K562 (cell line): ENCODE data around the gene RARRES2. TPM values are rescaled to one million over a fixed set of nuclear protein-coding genes. Genes with fewer than 3 reads are reported as not detected.
A peak's percentile ranks its signal among the peaks of the same experiment; 100 is the strongest.

Experiments used
- ATAC-seq: fragments of 200-7000 bp; cut with Tn5 transposase; 3 replicates; pipeline ENCODE4 v1.9.1; 2020; ENCODE audit warnings: moderate library complexity
- BruUV-seq: library from RNA; stranded (reverse); fragments of 400-500 nt; replicated peaks from 2 replicates; lab custom pipeline; 2021; lab: Mats Ljungman, UMichigan
- CTCF ChIA-PET: fragments of 300-600 bp; formaldehyde crosslinking; extraction: SDS; loops from one replicate; lab custom pipeline; 2021; ENCODE audit warnings: low intra/inter-chr PET ratio; lab: Yijun Ruan, JAX
- POLR2A ChIA-PET: fragments of 300-600, 350-650 bp; sonication (Branson Sonifier 250); formaldehyde crosslinking; extraction: SDS; loops from one replicate; lab custom pipeline; 2021; ENCODE audit warnings: antibody characterized with exemption, inconsistent platforms; lab: Yijun Ruan, JAX
- DNase-seq, 4 experiments: peaks; one replicate each; pipeline versions ENCODE4 v3.0.0 to v3.0.0-alpha.2; 2011 to 2018; ENCODE audit warnings: low spot score in 3 of 4, mixed read lengths in 3 of 4; ENCODE audit errors: extremely low read depth in 1 of 4
- FAIRE-seq: peaks from 2 replicates; lab custom pipeline; 2011; peaks lifted over from hg19 to GRCh38; lab: Jason Lieb, UNC
- H2AFZ ChIP-seq: 2 replicates; pipeline ENCODE4 v1.6.0; 2011; ENCODE audit warnings: low read depth, low read length, control low read depth, inconsistent platforms
- H3K27ac ChIP-seq: fragments of 200-600 bp; 3 replicates; pipeline ENCODE4 v1.8.0; 2011; ENCODE audit warnings: low read depth, mild to moderate bottlenecking, control low read depth, inconsistent platforms, low read length, moderate library complexity, mixed read lengths; ENCODE audit errors: extremely low read depth
- H3K27me3 ChIP-seq, 2 experiments: fragments of 300-600 bp in 1 of 2; 2 replicates in 1 of 2; 3 replicates in 1 of 2; pipeline versions ENCODE4 v1.6.0 to v1.8.0; 2011; ENCODE audit warnings: inconsistent platforms in 2 of 2, low read length in 2 of 2, mild to moderate bottlenecking in 1 of 2, mixed read lengths in 1 of 2, moderate library complexity in 1 of 2; ENCODE audit not compliant: control insufficient read depth in 2 of 2, insufficient read depth in 2 of 2
- H3K36me3 ChIP-seq: fragments of 300-600 bp; 3 replicates; pipeline ENCODE4 v1.8.0; 2011; ENCODE audit warnings: mild to moderate bottlenecking, low read length, inconsistent platforms; ENCODE audit not compliant: control insufficient read depth, insufficient read depth
- H3K4me1 ChIP-seq, 2 experiments: fragments of 200-600 bp in 1 of 2; replicated peaks in 1 of 2; 2 replicates in 1 of 2; 3 replicates in 1 of 2; pipeline versions ENCODE4 v1.5.1 to v1.8.0; 2011; ENCODE audit warnings: inconsistent platforms in 2 of 2, low read length in 2 of 2, mild to moderate bottlenecking in 1 of 2, mixed read lengths in 1 of 2, moderate library complexity in 1 of 2; ENCODE audit not compliant: control insufficient read depth in 2 of 2, insufficient read depth in 2 of 2
- H3K4me2 ChIP-seq: 2 replicates; pipeline ENCODE4 v1.6.1; 2011; ENCODE audit warnings: low read length, control low read depth, inconsistent platforms, mixed read lengths; ENCODE audit not compliant: insufficient read depth
- H3K4me3 ChIP-seq: fragments of 200-600 bp; sonication (generic), shearing (Covaris generic); 2 replicates; pipeline ENCODE4 v1.5.1; 2016; ENCODE audit warnings: control low read depth, inconsistent platforms
- H3K79me2 ChIP-seq: fragments of 200-600 bp; 3 replicates; pipeline ENCODE4 v1.8.0; 2011; ENCODE audit warnings: low read length, inconsistent platforms; ENCODE audit not compliant: control insufficient read depth, insufficient read depth
- H3K9ac ChIP-seq, 2 experiments: 2 replicates each; pipeline versions ENCODE4 v1.6.0 to v1.6.1; 2011; ENCODE audit warnings: low read depth in 2 of 2, low read length in 2 of 2, control low read depth in 1 of 2, inconsistent platforms in 1 of 2, mild to moderate bottlenecking in 1 of 2, mixed read lengths in 1 of 2; ENCODE audit not compliant: insufficient read depth in 1 of 2
- H3K9me1 ChIP-seq: one replicate; pipeline ENCODE4 v1.6.0; 2011; ENCODE audit warnings: inconsistent platforms, mild to moderate bottlenecking, low read length, moderate library complexity; ENCODE audit not compliant: control insufficient read depth, insufficient read depth
- H3K9me3 ChIP-seq: replicated peaks from 2 replicates; pipeline ENCODE4 v1.5.1; 2011; ENCODE audit warnings: low read depth, low read length, inconsistent platforms; ENCODE audit not compliant: control insufficient read depth, insufficient read depth
- H4K20me1 ChIP-seq: replicated peaks from 2 replicates; pipeline ENCODE4 v1.6.1; 2011; ENCODE audit warnings: low read length, inconsistent platforms, mixed read lengths; ENCODE audit not compliant: control insufficient read depth, insufficient read depth
- BRD9 ChIP-seq: fragments of 450-650 bp; IDR thresholded peaks from 2 replicates; pipeline ENCODE4 v1.6.1; 2018; ENCODE audit warnings: low read depth; ENCODE audit not compliant: partially characterized antibody
- MCM7 ChIP-seq, 2 experiments: fragments of 450-650 bp; IDR thresholded peaks; 2 replicates each; pipeline ENCODE4 v1.6.1; 2016 to 2018
- PCBP1 ChIP-seq: fragments of 200-400 bp; formaldehyde crosslinking; IDR thresholded peaks from 2 replicates; pipeline ENCODE4 v1.6.1; 2018; ENCODE audit warnings: mild to moderate bottlenecking, low read depth, low read length; ENCODE audit not compliant: poor library complexity, severe bottlenecking
- RAD21 ChIP-seq, 2 experiments: fragments of 250-450 bp in 1 of 2; fragments of 450-650 bp in 1 of 2; sonication (Bioruptor Pico) in 1 of 2; formaldehyde crosslinking in 1 of 2; IDR thresholded peaks in 1 of 2; conservative IDR thresholded peaks in 1 of 2; 2 replicates each; pipeline versions ENCODE4 v1.4.0 to v1.8.0; 2020 to 2022; ENCODE audit warnings: mild to moderate bottlenecking in 2 of 2, moderate library complexity in 1 of 2
- RBM14 ChIP-seq: fragments of 200-400 bp; formaldehyde crosslinking; IDR thresholded peaks from 2 replicates; pipeline ENCODE4 v1.6.1; 2018; ENCODE audit warnings: low read depth, mild to moderate bottlenecking, low read length, moderate library complexity, borderline replicate concordance; ENCODE audit not compliant: insufficient read depth
- ZNF212 ChIP-seq: fragments of 450-650 bp; formaldehyde crosslinking; IDR thresholded peaks from 2 replicates; pipeline ENCODE4 v1.4.0; 2020; ENCODE audit warnings: mild to moderate bottlenecking
- WGBS: fragments of 100-300 bp; shearing (Covaris generic); methylation state at CpG from one replicate; pipeline ENCODE4 v1.1.6; 2016; ENCODE audit warnings: low coverage, mixed read lengths; ENCODE audit not compliant: insufficient coverage; ENCODE audit errors: missing lambda C conversion rate; 5-methylcytosine and 5-hydroxymethylcytosine counted together
- in situ Hi-C: fragments of 300-500 bp; cut with MboI; formaldehyde crosslinking; loops from 4 replicates; pipeline ENCODE4 v1.15.0; 2018; ENCODE audit warnings: inconsistent platforms, mixed read lengths
- intact Hi-C: fragments of 100-400 bp; cut with micrococcal nuclease; formaldehyde crosslinking; loops from 2 replicates; pipeline ENCODE4 v1.14.2; 2022
- polyA plus RNA-seq, 8 experiments: library from polyadenylated mRNA; depleted of rRNA in 4 of 8; stranded (reverse) in 5 of 8; unstranded in 3 of 8; fragments of >200 nt; fragmentation: Nextera tagmentation in 2 of 8; fragmentation: Illumina TruSeq in 1 of 8; extraction: Ambion mirVana in 2 of 8; extraction: Trizol in 1 of 8; gene quantifications; 2 replicates each; pipeline versions ENCODE4 v1.2.1 to v1.2.3, GENCODE V29; 2011 to 2014; ENCODE audit warnings: inconsistent platforms in 1 of 8, missing spikeins in 1 of 8
- total RNA-seq, 7 experiments: library from RNA; depleted of rRNA in 6 of 7; stranded (reverse); fragments of >200 nt in 6 of 7; fragmentation: Illumina TruSeq in 2 of 7; extraction: Trizol in 2 of 7; gene quantifications; 2 replicates each; pipeline versions ENCODE4 v1.2.1 to v1.2.3, GENCODE V29; 2011 to 2021; ENCODE audit warnings: low replicate concordance in 1 of 7
- TF ChIP-seq, protein P1 (sequence below): fragments of 250-450 bp; sonication (Bioruptor Pico); IDR thresholded peaks from 2 replicates; pipeline ENCODE4 v1.8.0; 2021; ENCODE audit warnings: borderline replicate concordance, mild to moderate bottlenecking, moderate library complexity; ENCODE audit not compliant: poor library complexity, severe bottlenecking
- TF ChIP-seq, protein P2 (sequence below): fragments of 450-650 bp; formaldehyde crosslinking; IDR thresholded peaks from 2 replicates; pipeline ENCODE4 v1.4.0; 2022; ENCODE audit warnings: mild to moderate bottlenecking, moderate library complexity
- TF ChIP-seq, protein P3 (sequence below): IDR thresholded peaks from 2 replicates; pipeline ENCODE4 v1.6.1; 2014; ENCODE audit warnings: antibody characterized with exemption
- TF ChIP-seq, protein P4 (sequence below): fragments of 250-450 bp; sonication (Bioruptor Pico); IDR thresholded peaks from 2 replicates; pipeline ENCODE4 v1.5.0; 2021
- TF ChIP-seq, protein P5 (sequence below), 2 experiments: fragments of 250-450 bp in 1 of 2; fragments of 450-650 bp in 1 of 2; sonication (Bioruptor Pico) in 1 of 2; IDR thresholded peaks; 2 replicates each; pipeline versions ENCODE4 v1.6.1 to v1.8.0; 2016 to 2021; ENCODE audit warnings: mild to moderate bottlenecking in 2 of 2, moderate library complexity in 2 of 2, missing compliant biosample characterization in 1 of 2, missing genetic modification characterization in 1 of 2
- TF ChIP-seq, protein P6 (sequence below): fragments of 250-450 bp; sonication (Bioruptor Pico); IDR thresholded peaks from 2 replicates; pipeline ENCODE4 v1.9.0; 2021; ENCODE audit warnings: mild to moderate bottlenecking

RARRES2 gene
- total and polyA plus RNA-seq, 9 of the 15 experiments (the other 6 are each of a cell fraction or from before 2014, with no cell fraction given) = 0.11 to 1.7 (median 0.23) TPM; not detected in 6

DNA sequence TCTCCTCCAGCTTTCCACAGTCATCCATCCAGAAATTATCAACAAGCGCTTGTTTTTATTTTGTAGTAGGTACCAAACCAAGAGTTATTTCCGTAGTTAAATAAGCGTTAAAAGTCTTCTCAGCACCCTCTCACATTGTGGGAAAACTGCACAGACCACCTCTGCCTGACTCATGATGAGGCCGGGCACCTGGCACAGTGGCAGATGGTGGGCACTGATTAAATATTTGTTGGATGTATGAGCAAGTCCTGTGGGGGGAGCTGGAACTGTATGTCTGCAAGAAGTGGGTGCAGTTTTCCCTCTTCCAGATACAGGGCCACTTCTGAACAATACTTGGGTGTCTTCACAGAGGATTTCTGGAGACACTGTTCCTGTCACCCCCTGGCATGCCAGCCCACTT, 21.9 kb upstream of the RARRES2 start (continued):
- TF ChIP-seq BRD9 = no peak
- no peak for TF ChIP-seq RAD21 (CRISPR knock-in tag; conservative IDR thresholded peaks at IDR 0.05 in 1 of 2, IDR thresholded peaks at IDR 0.05 in 1 of 2)
- TF ChIP-seq, protein P1, sequence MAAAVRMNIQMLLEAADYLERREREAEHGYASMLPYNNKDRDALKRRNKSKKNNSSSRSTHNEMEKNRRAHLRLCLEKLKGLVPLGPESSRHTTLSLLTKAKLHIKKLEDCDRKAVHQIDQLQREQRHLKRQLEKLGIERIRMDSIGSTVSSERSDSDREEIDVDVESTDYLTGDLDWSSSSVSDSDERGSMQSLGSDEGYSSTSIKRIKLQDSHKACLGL (CRISPR knock-in tag) = no peak
- TF ChIP-seq ZNF212 (CRISPR knock-in tag) = no peak
- TF ChIP-seq, all 486 proteins: peak for 0

DNA sequence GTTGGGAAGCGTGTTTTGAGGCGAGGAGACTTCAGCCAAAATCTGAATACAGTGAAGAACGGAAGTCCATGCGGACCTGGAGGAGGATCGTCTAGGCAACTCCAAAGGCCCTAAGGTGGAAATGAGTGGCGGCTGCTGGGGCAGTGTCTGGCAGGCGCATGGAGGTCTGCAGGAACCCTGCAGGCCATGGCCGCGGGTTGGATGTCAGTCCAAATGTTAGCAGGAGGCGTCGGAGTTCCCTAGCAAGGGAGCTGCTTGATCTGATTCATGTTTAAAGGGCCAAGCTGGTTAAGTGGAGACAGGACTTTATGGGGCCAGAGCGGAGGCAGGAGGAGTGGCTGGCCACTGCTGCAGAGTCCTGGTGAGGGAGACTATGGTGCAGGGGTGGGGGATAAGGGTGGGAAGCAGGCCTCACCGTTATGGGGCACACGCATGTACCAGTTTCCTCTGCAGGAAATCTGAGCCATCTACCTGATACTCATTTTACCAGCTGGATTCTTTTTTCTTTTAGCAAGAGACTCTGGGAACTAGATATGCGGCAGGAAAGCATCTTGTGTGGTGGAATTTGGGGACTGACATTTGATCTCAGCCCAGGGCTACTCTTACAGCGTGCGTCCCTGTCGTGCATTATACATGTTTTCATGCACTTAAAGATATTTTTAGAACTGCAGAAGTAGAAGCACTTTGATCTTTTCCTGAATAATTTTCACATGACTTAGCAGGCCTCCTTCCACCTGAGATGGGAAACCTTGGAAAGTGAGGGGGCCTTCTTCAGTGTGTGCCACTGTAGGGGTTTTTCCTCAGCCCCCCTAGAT, 20.6 kb upstream of the RARRES2 start:
- POLR2A ChIA-PET = interaction anchor here (0.6 to 1.6 kb wide), 5 partner anchors 9 to 545 kb away, joined by 3 to 7 read pairs (median 4); no protein-coding TSS in a partner anchor
- WGBS = 64% methylated on average over 18 of the region's 18 CpGs
- Histone ChIP-seq H3K4me2 (no peak overlapping the region), H3K4me3 (no peak overlapping the region), H3K9me3 (no peaks in the 10 kb centered on the region), H3K27me3 (no peaks in the 10 kb centered on the region; a peak in 1 of 5 replicates), H2AFZ (no peak overlapping the region), H3K9ac (0 out of 4 replicates have a peak overlapping the region, but pooled peaks of 1 of the 2 experiments have one; percentile 46), H3K4me1 (peaks cover 24 to 31% of the 10 kb centered on the region in 2 experiments), H3K36me3 (no peaks in the 10 kb centered on the region), H3K9me1 (peaks cover 5% of the 10 kb centered on the region)
- intact Hi-C loops = no loop called here
- no peak for FAIRE-seq
- TF ChIP-seq, protein P2, sequence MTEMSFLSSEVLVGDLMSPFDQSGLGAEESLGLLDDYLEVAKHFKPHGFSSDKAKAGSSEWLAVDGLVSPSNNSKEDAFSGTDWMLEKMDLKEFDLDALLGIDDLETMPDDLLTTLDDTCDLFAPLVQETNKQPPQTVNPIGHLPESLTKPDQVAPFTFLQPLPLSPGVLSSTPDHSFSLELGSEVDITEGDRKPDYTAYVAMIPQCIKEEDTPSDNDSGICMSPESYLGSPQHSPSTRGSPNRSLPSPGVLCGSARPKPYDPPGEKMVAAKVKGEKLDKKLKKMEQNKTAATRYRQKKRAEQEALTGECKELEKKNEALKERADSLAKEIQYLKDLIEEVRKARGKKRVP (CRISPR knock-in tag) = no peak
- TF ChIP-seq, protein P3, sequence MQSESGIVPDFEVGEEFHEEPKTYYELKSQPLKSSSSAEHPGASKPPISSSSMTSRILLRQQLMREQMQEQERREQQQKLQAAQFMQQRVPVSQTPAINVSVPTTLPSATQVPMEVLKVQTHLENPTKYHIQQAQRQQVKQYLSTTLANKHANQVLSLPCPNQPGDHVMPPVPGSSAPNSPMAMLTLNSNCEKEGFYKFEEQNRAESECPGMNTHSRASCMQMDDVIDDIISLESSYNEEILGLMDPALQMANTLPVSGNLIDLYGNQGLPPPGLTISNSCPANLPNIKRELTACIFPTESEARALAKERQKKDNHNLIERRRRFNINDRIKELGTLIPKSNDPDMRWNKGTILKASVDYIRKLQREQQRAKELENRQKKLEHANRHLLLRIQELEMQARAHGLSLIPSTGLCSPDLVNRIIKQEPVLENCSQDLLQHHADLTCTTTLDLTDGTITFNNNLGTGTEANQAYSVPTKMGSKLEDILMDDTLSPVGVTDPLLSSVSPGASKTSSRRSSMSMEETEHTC = no peak
- TF ChIP-seq, protein P4, sequence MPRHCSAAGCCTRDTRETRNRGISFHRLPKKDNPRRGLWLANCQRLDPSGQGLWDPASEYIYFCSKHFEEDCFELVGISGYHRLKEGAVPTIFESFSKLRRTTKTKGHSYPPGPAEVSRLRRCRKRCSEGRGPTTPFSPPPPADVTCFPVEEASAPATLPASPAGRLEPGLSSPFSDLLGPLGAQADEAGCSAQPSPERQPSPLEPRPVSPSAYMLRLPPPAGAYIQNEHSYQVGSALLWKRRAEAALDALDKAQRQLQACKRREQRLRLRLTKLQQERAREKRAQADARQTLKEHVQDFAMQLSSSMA (CRISPR knock-in tag) = no peak
- no peak for TF ChIP-seq PCBP1
- 0 out of 4 replicates have a peak, but pooled peaks of 1 of the 2 experiments have one; percentile 24 for TF ChIP-seq MCM7 (IDR thresholded peaks at IDR 0.05)
- TF ChIP-seq RBM14 = no peak
- TF ChIP-seq, protein P5, sequence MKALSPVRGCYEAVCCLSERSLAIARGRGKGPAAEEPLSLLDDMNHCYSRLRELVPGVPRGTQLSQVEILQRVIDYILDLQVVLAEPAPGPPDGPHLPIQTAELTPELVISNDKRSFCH (CRISPR knock-in tag; IDR thresholded peaks at IDR 0.05) = no peak
- TF ChIP-seq, protein P5 (tag; IDR thresholded peaks at IDR 0.05) = no peak
- TF ChIP-seq, protein P6, sequence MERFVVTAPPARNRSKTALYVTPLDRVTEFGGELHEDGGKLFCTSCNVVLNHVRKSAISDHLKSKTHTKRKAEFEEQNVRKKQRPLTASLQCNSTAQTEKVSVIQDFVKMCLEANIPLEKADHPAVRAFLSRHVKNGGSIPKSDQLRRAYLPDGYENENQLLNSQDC (CRISPR knock-in tag) = no peak
- TF ChIP-seq, all 486 proteins: peak for 1
- in situ Hi-C loops = no loop called here
- Histone ChIP-seq H3K27ac (no peak overlapping the region), H3K79me2 (no peaks in the 10 kb centered on the region), H4K20me1 (no peaks in the 10 kb centered on the region)
- CTCF ChIA-PET = no interaction called here
- no peak for ATAC-seq
- no TSS peak for BruUV-seq
- peak in 1 of 4 experiments; percentile 7 for DNase-seq
